Fibroblast of skin of left quadriceps (primary cell): Measurements from ENCODE around the gene MAP1A.
A peak's percentile ranks its signal among the peaks of the same experiment; 100 is the strongest.
"Not testable (repeated sequence)": the region's sequence is repeated elsewhere in the genome, so short reads cannot be mapped to it uniquely, and the experiment has no call there.

Experiments
- DNase-seq, 2 experiments: peaks; one replicate each; pipeline ENCODE4 v3.0.0-alpha.2; 2013; ENCODE audit warnings: low read depth in 2 of 2

The MAP1A gene

GRCh38 chr15:43529587-43530345 lies 12.4 kb downstream of the MAP1A start:
- DNase-seq: no peak

DNA sequence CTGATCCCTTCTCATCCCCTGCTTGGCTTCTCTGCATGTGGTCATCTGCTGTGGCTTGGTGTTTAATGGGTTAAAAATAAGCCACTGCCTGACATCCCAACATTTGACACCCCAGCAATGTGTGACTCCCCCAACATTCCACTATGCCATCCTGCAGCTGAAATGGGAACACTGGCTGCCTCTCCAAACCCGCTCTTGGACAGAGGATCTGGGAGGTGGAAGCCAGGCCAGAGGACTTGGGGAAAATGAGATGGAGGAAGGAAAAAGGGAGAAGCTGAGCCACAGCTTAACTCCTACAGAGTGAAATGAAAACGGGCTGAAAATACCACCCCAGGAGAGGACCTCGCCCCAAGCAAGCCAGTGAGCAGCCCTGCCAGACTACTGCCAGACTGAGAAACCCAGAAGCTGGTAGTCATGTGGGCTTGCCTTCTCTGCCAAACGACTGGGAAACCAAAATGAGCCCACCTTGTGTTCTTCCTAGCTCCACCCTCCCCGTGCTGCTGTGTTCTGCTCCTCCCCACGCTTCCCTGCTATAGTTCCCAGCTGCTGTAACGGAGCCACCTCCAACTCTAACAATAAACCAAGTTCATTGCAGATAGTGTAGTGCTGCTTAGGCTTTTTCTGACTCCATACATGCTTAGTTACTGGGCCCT lies 13.7 kb downstream of the MAP1A start:
- no peak for DNase-seq

DNA sequence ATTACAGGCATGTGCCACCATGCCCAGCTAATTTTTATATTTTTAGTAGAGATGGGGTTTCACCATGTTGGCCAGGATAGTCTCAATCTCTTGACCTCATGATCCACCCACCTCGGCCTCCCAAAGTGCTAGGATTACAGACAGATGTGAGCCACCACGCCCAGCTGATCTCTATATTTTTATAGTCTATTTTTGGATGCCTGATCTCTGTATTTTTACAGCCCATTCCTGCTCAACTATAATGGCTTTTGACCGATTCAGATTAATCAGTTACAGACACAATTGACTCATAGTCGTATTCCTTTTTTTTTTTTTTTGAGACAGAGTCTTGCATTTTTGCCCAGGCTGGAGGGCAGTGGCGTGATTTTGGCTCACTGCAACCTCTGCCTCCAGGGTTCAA lies 15.4 kb downstream of the MAP1A start:
- not testable (repeated sequence) for DNase-seq

DNA sequence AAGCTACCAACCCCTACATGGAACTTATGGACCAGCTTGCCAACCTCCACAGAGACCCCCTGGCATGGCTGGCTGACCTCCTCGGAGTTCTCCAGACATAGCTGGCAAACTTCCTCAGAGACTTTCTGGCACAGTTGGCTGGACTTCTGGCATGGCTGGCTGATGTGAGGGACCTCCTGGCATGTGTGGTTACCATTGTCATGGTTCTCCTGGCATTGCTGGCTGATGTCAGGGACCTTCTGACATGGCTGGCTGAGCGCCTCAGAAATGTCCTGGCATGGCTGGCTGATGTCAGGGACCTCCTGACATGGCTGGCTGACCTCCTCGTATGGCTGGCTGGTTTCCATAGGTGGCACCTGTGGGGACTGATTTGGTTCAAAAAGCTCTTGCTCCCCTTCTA lies 17.5 kb downstream of the MAP1A start:
- no peak for DNase-seq

- DNase-seq: no peak
Observed at GRCh38 chr15:43538091-43538490, 20.7 kb downstream of the MAP1A start.

DNA sequence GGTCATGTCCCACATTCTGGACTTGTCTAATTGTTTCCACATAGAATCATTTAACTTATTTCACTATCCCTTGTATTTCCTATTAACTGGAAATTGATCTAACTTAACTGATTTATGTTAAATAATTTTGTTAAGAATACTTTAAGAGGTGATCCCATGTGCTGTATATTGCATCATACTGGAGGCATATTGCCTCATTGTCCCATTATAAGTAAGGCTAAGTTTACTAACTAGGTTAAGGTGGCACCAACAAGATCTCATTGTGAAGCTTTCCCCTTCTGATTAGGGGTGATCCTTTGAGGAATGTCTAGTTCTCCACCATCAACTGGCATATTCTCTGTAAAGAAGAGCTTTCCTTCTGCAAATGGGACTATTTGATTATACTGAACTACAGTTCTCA lies 24.4 kb downstream of the MAP1A start:
- no peak for DNase-seq

DNA sequence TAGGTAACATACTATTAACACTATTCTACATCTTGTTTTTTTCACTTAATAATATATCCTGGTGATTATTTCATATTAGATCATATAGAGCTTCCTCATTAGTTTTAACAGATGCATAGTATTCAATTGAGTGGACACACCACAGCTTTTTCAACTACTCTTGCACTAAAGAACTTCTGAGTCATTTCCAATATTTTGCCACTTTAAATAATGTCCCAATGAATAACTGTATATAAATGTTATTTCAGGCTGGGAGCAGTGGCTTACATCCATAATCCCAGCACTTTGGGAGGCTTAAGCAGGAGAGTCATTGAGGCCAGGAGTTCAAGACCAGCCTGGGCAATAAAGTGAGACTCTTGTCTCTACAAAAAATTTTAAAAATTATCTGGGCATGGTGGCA lies 26.9 kb downstream of the MAP1A start:
- no peak for DNase-seq

GRCh38 chr15:43545426-43545825 lies 28.0 kb downstream of the MAP1A start:
- DNase-seq: no peak

DNA sequence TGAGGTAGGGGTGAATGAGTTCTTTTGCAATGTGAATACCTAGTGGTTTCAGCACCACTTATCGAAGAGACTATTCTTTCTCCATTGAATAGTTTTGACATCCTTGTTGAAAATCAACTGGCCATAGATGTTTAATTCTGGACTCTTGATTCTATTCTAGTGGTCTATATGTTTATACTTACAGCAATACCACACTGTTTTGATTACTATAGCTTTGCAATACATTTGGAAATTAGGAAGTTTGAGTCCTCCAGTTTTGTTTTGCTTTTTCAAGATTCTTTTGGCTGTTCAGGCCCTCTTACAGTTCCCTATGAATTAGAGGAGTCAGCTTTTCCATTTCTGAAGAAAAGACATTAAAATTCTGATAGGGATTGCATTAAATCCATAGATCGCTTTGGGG lies 30.1 kb downstream of the MAP1A start:
- no peak for DNase-seq

DNA sequence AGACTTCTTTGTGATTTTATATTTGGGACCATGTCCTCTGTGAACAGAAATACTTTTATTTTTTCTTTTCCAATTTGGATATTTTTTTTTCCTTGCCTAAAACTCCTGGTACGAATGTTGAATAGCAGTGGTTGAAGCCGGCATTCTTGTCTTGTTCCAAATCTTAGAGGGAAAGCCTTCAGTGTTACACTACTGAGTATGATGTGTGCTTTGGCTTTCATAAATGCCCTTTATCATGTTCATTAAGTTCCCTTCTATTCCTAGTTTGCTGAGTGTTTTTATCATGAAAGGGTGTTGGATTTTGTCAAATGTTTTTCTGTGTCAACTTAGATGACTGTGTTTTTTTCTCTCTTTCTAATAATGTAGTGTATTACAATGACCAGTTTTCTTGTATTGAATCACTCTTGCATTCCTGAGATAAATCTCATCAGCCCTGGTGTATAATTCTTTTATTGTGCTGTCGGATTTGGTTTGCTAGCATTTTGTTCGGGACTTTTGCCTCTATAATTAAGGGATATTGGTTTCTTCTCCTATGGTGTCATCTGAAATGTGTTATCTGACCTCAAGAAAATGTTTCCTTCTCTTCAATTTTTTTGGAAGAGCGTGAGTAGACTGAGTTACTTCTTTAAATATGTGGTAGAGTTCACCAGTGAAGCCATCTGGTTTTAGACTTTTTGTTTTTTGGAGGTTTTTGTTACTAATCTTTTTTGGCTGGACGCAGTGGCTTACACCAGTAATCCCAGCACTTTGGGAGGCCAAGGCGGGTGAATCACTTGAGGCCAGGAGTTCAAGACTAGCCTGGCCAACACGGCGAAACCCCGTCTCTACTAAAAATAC lies 33.3 kb downstream of the MAP1A start:
- DNase-seq: peak; percentile 69 to 75

GRCh38 chr15:43552256-43552655 lies 34.8 kb downstream of the MAP1A start:
- DNase-seq: no peak

GRCh38 chr15:43552986-43553385 lies 35.6 kb downstream of the MAP1A start:
- peak; percentile 54 to 58 for DNase-seq

DNA sequence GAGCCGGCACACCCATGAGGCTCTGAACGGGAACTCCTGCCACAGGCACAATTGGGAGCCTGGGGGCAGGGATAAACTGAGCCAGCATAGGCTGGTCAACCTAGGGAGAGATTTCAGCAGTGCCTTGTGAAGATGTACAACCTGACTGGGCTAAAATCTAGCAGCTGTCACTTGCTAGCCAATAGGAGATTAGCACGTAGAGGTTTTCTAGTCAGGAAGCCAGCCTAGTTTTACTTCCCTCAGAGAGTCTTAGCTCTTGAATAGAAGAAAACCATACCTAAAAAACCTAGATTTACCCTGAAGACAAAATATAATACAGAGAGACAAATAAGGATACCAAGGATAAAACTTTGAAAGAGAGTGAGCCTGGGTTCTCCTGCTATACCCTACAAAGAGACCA lies 45.3 kb downstream of the MAP1A start:
- DNase-seq: not testable (repeated sequence)

GRCh38 chr15:43563793-43564192 lies 46.4 kb downstream of the MAP1A start:
- not testable (repeated sequence) for DNase-seq

- not testable (repeated sequence) for DNase-seq
Observed at GRCh38 chr15:43566615-43567014, 49.2 kb downstream of the MAP1A start.

DNA sequence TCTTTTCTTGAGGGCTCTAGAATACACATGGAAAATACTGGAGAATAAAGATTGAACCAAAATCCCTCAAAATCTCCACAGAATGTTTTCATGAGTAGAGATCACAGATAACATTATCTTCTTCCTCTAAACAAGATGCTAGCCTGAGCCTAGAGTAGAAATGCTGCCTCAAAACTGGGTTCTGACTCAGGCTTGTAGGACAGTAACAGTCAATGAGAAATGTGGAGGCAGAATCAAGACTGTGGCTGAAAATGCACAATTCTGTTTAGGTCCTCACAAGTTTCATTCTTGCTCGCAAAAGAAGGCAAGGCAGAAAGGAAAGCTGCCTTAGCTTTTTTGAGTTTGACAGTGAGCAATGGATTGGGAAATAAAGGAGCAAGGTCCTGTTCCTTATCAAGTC lies 57.2 kb downstream of the MAP1A start:
- not testable (repeated sequence) for DNase-seq
